Stimulated activated CD8-positive, alpha-beta memory T cell treated with anti-CD3 and anti-CD28 coated beads, Interleukin-4, amount 100 ng/mL, for 24 hours (primary cell): Measurements from ENCODE around the gene DSG4.
"Not testable (repeated sequence)": the region's sequence is repeated elsewhere in the genome, so short reads cannot be mapped to it uniquely, and the experiment has no call there.

Source experiments
- DNase-seq: peaks from one replicate; pipeline ENCODE4 v3.0.0-alpha.2; 2020; ENCODE audit warnings: low read depth

The DSG4 gene

DNA sequence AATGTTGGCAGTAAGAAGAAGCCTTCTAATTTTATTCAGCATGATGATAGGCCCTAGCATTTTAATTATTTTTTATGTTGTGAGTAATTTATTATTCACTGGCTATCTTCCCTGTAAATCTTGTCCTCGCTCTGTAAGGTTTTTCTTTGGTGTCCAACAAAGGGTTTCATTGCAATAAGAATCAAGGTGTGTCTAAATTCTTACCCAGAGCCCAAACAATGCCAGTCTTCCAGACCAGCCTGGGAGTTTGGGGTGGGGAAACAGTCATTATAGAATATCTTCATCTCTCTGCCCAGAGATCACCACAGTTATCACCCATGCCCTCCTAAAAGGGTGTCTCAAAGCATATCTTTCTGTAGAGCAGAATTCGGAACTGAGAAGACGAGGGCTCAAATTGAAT is at the start of gene DSG4:
TSS of gene DSG4 (plus strand) at position 301 of the 400 bp plus-strand sequence. CDS start 135 bp downstream, outside the sequence.
- no peak for DNase-seq

GRCh38 chr18:31329787-31330438 is 46.7 kb upstream of the DSG4 start:
- DNase-seq = no peak

DNA sequence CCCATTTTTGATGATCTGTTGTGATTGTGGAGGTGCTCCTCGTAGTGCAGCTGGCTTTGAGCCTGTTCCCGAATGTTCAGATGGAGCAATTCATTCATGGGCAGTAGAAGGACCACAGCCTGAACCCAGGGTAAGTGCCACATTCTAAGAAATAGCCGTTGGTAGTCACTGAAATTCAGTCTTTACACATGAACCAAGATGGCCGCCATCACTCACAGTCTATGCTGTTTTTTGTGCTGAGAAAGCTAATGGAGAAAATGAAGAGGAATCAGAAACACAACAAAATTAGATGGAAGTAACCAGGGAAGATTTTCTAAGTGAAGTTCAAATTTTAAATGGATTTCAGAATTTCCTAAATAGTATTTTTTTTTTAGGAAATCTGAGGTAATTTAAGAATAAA is 33.1 kb upstream of the DSG4 start:
- no peak for DNase-seq

DNA sequence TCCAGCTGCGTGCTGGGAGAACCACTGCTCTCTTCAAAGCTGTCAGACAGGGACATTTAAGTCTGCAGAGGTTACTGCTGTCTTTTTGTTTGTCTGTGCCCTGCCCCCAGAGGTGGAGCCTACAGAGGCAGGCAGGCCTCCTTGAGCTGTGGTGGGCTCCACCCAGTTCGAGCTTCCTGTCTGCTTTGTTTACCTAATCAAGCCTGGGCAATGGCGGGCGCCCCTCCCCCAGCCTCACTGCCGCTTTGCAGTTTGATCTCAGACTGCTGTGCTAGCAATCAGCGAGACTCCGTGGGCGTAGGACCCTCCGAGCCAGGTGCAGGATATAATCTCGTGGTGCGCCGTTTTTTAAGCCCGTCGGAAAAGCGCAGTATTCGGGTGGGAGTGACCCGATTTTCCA is 23.2 kb upstream of the DSG4 start:
- not testable (repeated sequence) for DNase-seq

- no peak for DNase-seq
These were observed 21.6 kb upstream of the DSG4 start for GRCh38 chr18:31354990-31355389.

- no peak for DNase-seq
These were observed 20.6 kb upstream of the DSG4 start for GRCh38 chr18:31356025-31356424.

- no peak for DNase-seq
These were observed 12.4 kb upstream of the DSG4 start for GRCh38 chr18:31364190-31364589.

GRCh38 chr18:31369478-31369877 is 7.1 kb upstream of the DSG4 start:
- DNase-seq = no peak

DNA sequence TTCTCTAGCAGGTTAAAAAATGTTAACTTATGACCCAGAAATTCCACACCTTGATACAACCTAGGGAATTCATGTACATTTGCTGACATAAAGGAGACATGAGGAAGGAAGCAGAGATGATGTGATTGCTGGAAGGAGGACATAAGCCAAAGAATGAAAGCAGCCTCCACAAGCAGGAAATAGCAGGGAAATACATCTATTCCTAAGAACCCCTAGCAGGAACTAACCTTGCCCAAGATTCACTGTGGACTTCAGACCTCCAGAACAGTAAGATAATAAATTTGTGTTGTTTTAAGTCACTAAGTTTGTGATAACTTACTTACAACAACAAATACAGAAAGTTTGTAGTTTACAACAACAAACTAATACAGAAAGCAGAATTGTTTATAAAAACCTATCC is 4.6 kb upstream of the DSG4 start:
- DNase-seq = no peak

DNA sequence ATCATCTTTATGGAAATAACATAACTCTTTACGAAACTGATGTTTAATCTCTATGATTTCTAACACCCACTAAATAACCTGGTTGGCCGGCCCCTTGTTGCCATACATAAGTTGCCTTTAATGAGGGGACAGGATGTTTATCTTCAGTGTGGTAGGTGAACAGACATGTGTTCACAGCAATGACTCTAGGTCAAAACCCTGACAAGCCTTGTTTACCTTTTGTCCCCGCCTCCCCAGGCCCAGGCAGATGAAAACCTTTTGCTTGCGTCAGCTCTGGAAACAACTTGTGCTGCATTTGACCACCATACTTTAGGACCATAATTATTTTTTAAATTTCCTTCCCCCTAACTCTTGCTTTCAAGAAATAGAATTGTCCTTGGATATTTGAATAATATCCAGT is 2.9 kb upstream of the DSG4 start:
- no peak for DNase-seq

DNA sequence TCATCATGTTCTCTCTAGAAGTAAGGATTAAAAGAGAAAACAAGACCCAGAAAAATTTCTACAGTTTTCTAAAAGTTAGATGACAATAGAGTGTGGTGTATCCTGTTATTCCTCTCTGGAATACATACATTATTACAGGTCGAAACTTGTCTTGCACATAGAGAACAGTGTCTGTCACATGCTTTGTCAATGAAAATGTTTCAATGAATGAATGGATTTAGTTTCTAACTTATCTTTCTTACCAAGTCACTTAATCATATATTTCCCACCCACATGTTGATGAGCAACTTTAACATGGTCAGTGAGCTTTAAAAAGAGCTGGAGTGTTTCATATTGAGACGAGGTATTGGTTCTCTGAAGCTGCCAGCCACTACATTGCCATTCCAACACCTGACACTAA is 4.3 kb downstream of the DSG4 start:
- DNase-seq = no peak

- no peak for DNase-seq
These were observed 5.5 kb downstream of the DSG4 start for GRCh38 chr18:31382107-31382506.

GRCh38 chr18:31386741-31387140 is 10.2 kb downstream of the DSG4 start:
- DNase-seq = no peak

- DNase-seq = no peak
These were observed 16.7 kb downstream of the DSG4 start for GRCh38 chr18:31393286-31393685.

DNA sequence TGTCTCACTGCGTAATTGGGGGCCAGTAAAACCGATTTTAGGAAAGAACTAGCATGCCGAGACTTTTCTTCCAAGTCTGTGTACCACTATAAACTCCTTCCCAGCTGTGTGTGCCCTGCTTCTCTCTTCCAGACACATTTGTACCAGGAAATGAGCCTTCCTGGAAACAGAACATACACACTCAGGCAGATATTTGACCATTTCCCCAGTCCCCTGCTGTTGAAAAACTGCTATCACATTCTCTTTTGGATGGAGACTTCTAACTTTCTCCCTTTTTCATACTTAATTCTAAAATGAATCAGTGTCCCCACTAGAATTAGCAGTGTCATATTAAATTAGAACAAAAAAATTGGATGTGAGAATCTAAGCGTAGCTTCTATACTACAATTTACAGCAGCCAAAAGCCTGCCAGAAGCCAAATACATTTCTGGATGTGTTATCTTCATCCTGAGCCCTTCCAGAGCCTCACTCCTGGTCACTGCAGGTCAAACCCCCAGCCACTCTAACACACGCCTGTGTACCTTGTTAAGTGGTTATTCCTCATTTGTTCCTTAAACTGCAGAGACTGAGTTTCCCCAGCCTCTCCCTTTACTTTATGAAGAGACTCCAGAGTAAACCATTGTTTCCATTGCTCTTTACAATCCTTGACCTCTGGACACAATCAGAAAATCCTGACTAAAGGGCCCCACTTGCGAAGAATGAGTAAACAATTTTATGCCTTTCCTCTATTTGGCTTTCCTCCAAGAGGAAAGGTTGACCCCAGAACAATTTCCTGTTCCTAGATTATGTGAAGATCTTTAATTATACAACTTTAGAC is 20.4 kb downstream of the DSG4 start:
- DNase-seq = no peak

DNA sequence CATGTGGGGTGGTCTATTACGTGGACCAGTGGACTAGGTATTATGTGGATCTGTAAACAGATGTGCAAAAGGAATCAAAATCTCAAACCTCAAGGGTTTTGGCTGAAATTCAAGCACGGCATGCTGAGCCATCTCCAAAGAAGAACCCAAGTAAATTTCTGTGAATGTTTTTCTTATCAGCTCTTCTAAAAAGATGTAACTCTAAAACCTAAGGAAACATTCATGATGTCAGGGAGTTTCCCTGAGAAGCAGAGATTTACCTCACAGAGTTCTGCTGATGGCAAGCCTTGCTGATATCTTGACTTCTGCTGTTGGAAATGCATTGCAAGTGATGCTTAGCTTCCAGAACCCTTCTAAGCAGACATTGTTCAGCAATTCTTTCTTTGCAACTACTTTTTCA is 21.6 kb downstream of the DSG4 start:
- no peak for DNase-seq

GRCh38 chr18:31399306-31400032 is 22.9 kb downstream of the DSG4 start:
- no peak for DNase-seq

- no peak for DNase-seq
These were observed 24.8 kb downstream of the DSG4 start for GRCh38 chr18:31401156-31402025.

- no peak for DNase-seq
These were observed 25.4 kb downstream of the DSG4 start for GRCh38 chr18:31402026-31402373.

DNA sequence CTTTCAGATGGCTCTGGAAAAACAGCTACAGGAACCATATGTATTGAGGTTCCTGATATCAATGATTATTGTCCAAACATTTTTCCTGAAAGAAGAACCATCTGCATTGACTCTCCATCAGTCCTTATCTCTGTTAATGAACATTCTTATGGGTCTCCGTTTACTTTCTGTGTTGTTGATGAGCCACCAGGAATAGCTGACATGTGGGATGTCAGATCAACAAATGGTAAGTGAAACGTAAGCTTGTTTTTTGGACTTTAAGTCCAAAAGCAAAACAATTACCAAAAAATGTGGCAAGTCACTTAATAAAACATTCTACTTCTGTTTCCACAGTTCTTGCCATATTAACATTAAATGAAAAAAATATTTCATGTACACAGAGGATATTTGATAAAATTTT is 26.8 kb downstream of the DSG4 start:
- DNase-seq = no peak

- DNase-seq = no peak
These were observed 31.1 kb downstream of the DSG4 start for GRCh38 chr18:31407649-31408048.

GRCh38 chr18:31409276-31409675 is 32.7 kb downstream of the DSG4 start:
- DNase-seq = no peak
